Adrenal gland (tissue), 5 donors: Measurements from ENCODE around the gene ZNF76.

ENCODE experiments used
- CTCF ChIP-seq, 6 experiments: fragments of 450-650 bp in 4 of 6; fragments of 200-600 bp in 2 of 6; sonication (generic) in 1 of 6; IDR thresholded peaks; 1 replicate in 5 of 6; 2 replicates in 1 of 6; pipeline versions ENCODE4 v1.5.1 to v1.8.0; 2016 to 2021; ENCODE audit warnings: antibody characterized with exemption in 6 of 6, mild to moderate bottlenecking in 2 of 6, moderate library complexity in 1 of 6
- POLR2A ChIP-seq, 2 donors: fragments of 450-650 bp; IDR thresholded peaks; one replicate each; pipeline ENCODE4 v1.6.1; 2017; ENCODE audit warnings: antibody characterized with exemption in 2 of 2, mild to moderate bottlenecking in 2 of 2, moderate library complexity in 1 of 2
- donor health status: DM: no; HTN: no; CAD: no.

DNA sequence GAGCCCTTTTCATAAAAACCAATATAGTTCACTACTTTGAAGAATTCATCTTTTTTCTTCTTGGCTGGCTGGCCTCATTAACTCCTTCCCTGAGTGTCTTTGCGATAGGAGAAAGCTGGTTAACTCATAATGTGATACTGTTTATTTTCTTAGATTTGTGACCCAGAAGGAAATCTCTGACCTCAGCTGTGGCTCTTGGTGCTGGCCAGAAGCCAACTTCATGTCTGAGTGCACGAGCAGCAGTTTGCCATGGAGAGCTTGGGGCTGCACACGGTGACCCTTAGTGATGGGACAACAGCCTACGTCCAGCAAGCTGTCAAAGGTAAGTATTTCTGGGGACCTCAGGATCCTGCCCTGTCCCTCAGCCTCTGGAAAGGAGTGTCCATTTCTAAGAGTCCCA is 21.4 kb downstream of the ZNF76 start:
- no peak for TF ChIP-seq CTCF (IDR thresholded peaks at IDR 0.05)
- TF ChIP-seq POLR2A (IDR thresholded peaks at IDR 0.05), result no peak
